HEK293 (cell line): ENCODE results near the gene TSPEAR.

Experiments used
- CTCF ChIA-PET: fragments of 350-600 bp; formaldehyde crosslinking; extraction: SDS; loops from one replicate; lab custom pipeline; 2021; ENCODE audit warnings: antibody characterized with exemption; lab: Yijun Ruan, JAX
- POLR2A ChIA-PET: fragments of 300-600 bp; formaldehyde crosslinking; extraction: SDS; loops from one replicate; lab custom pipeline; 2020; ENCODE audit warnings: antibody characterized with exemption, inconsistent platforms; lab: Yijun Ruan, JAX
- H3K27ac ChIP-seq: fragments of 200-500 bp; sonication (Bioruptor generic); 2 replicates; pipeline ENCODE4 v1.5.1; 2014; ENCODE audit warnings: low read depth, low read length, control low read depth, inconsistent platforms; ENCODE audit errors: extremely low read depth
- H3K36me3 ChIP-seq, 2 experiments: fragments of 200-500 bp in 1 of 2; sonication (Bioruptor generic) in 1 of 2; 1 replicate in 1 of 2; 2 replicates in 1 of 2; pipeline ENCODE4 v1.5.1; 2014 to 2017; ENCODE audit warnings: inconsistent platforms in 2 of 2, low read length in 2 of 2; ENCODE audit not compliant: control insufficient read depth in 2 of 2, insufficient read depth in 1 of 2
- H3K4me1 ChIP-seq: fragments of 200-500 bp; sonication (Bioruptor generic); 2 replicates; pipeline ENCODE4 v1.5.1; 2014; ENCODE audit warnings: mild to moderate bottlenecking, low read length, inconsistent platforms; ENCODE audit not compliant: control insufficient read depth, insufficient read depth
- H3K4me3 ChIP-seq: 2 replicates; pipeline ENCODE4 v1.5.1; 2011; ENCODE audit warnings: low read depth, mild to moderate bottlenecking, control low read depth, low read length, moderate library complexity
- H3K9me3 ChIP-seq: fragments of 200-500 bp; sonication (Bioruptor generic); 2 replicates; pipeline ENCODE4 v1.5.1; 2014; ENCODE audit warnings: low read depth, low read length, inconsistent platforms; ENCODE audit not compliant: control insufficient read depth, insufficient read depth
- KLF1 ChIP-seq: fragments of 450-650 bp; formaldehyde crosslinking; IDR thresholded peaks from 2 replicates; pipeline ENCODE4 v1.5.1; 2016; ENCODE audit warnings: missing biosample characterization, missing genetic modification characterization
- KLF17 ChIP-seq: fragments of 450-650 bp; formaldehyde crosslinking; IDR thresholded peaks from 2 replicates; pipeline ENCODE4 v1.5.1; 2016; ENCODE audit warnings: missing biosample characterization, missing genetic modification characterization
- OSR2 ChIP-seq: fragments of 450-650 bp; formaldehyde crosslinking; IDR thresholded peaks from 2 replicates; pipeline ENCODE4 v1.5.1; 2016; ENCODE audit warnings: missing biosample characterization, missing genetic modification characterization
- RBAK ChIP-seq: fragments of 450-650 bp; formaldehyde crosslinking; IDR thresholded peaks from 2 replicates; pipeline ENCODE4 v1.5.1; 2016; ENCODE audit warnings: missing biosample characterization, missing genetic modification characterization
- TCF7L2 ChIP-seq: IDR thresholded peaks from 2 replicates; pipeline ENCODE4 v1.6.1; 2011; ENCODE audit warnings: low read depth, mild to moderate bottlenecking, inconsistent platforms, low read length, moderate library complexity, borderline replicate concordance
- ZNF132 ChIP-seq: fragments of 450-650 bp; formaldehyde crosslinking; IDR thresholded peaks from 2 replicates; pipeline ENCODE4 v1.5.1; 2017; ENCODE audit warnings: missing biosample characterization, missing genetic modification characterization, borderline replicate concordance
- ZNF211 ChIP-seq: fragments of 450-650 bp; formaldehyde crosslinking; IDR thresholded peaks from 2 replicates; pipeline ENCODE4 v1.5.1; 2016; ENCODE audit warnings: low read depth, missing biosample characterization, missing genetic modification characterization
- ZNF223 ChIP-seq: fragments of 450-650 bp; formaldehyde crosslinking; IDR thresholded peaks from 2 replicates; pipeline ENCODE4 v1.5.1; 2016; ENCODE audit warnings: missing biosample characterization, missing genetic modification characterization
- ZNF24 ChIP-seq: fragments of 450-650 bp; formaldehyde crosslinking; IDR thresholded peaks from 2 replicates; pipeline ENCODE4 v1.5.1; 2016; ENCODE audit warnings: missing biosample characterization, missing genetic modification characterization
- ZNF48 ChIP-seq: fragments of 450-650 bp; formaldehyde crosslinking; IDR thresholded peaks from 2 replicates; pipeline ENCODE4 v1.5.1; 2016; ENCODE audit warnings: missing biosample characterization, missing genetic modification characterization
- ZNF561 ChIP-seq: fragments of 450-650 bp; IDR thresholded peaks from 2 replicates; pipeline ENCODE4 v1.5.1; 2018; ENCODE audit warnings: missing biosample characterization, missing genetic modification characterization, borderline replicate concordance
- ZNF626 ChIP-seq: fragments of 450-650 bp; sonication (Bioruptor Pico); formaldehyde crosslinking; IDR thresholded peaks from 2 replicates; pipeline ENCODE4 v1.5.1; 2018; ENCODE audit warnings: missing biosample characterization, missing genetic modification characterization, inconsistent platforms
- ZNF768 ChIP-seq: fragments of 450-650 bp; formaldehyde crosslinking; IDR thresholded peaks from 2 replicates; pipeline ENCODE4 v1.5.1; 2018; ENCODE audit warnings: missing biosample characterization, mild to moderate bottlenecking, missing genetic modification characterization
- TF ChIP-seq, protein P1 (sequence below): fragments of 450-650 bp; formaldehyde crosslinking; IDR thresholded peaks from 2 replicates; pipeline ENCODE4 v1.5.1; 2016; ENCODE audit warnings: missing biosample characterization, missing genetic modification characterization, borderline replicate concordance

TSPEAR gene

DNA sequence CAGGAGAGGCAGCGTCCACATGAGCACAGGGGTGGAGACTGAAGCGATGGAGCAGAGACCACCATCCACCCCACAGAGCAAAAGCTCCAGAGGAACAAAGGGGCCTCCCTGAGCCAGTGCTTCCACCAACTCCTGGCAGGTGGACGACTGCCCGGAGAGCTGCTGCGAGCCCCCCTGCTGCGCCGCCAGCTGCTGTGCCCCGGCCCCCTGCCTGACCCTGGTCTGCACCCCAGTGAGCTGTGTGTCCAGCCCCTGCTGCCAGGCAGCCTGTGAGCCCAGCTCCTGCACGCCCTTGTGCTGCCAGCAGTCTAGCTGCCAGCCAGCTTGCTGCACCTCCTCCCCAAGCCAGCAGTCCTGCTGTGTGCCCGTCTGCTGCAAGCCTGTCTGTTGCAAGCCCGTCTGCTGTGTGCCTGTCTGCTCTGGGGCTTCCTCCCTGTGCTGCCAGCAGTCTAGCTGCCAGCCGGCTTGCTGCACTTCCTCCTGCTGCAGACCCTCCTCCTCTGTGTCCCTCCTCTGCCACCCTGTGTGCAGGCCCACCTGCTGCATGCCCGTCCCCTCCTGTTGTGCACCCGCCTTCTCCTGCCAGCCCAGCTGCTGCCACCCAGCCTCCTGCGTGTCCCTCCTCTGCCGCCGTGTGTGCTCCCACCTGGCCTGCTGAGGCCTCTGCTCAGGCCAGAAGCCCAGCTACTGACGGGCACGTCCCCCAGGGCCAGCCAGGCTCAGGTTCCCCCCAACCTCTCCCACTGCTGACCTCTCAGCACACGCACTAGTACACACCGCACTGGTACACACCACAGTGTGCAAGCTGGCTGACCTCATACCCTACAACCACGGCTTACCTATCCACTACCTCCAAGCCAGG is 9.0 kb downstream of the TSPEAR start (continued):
- TF ChIP-seq, protein P1, sequence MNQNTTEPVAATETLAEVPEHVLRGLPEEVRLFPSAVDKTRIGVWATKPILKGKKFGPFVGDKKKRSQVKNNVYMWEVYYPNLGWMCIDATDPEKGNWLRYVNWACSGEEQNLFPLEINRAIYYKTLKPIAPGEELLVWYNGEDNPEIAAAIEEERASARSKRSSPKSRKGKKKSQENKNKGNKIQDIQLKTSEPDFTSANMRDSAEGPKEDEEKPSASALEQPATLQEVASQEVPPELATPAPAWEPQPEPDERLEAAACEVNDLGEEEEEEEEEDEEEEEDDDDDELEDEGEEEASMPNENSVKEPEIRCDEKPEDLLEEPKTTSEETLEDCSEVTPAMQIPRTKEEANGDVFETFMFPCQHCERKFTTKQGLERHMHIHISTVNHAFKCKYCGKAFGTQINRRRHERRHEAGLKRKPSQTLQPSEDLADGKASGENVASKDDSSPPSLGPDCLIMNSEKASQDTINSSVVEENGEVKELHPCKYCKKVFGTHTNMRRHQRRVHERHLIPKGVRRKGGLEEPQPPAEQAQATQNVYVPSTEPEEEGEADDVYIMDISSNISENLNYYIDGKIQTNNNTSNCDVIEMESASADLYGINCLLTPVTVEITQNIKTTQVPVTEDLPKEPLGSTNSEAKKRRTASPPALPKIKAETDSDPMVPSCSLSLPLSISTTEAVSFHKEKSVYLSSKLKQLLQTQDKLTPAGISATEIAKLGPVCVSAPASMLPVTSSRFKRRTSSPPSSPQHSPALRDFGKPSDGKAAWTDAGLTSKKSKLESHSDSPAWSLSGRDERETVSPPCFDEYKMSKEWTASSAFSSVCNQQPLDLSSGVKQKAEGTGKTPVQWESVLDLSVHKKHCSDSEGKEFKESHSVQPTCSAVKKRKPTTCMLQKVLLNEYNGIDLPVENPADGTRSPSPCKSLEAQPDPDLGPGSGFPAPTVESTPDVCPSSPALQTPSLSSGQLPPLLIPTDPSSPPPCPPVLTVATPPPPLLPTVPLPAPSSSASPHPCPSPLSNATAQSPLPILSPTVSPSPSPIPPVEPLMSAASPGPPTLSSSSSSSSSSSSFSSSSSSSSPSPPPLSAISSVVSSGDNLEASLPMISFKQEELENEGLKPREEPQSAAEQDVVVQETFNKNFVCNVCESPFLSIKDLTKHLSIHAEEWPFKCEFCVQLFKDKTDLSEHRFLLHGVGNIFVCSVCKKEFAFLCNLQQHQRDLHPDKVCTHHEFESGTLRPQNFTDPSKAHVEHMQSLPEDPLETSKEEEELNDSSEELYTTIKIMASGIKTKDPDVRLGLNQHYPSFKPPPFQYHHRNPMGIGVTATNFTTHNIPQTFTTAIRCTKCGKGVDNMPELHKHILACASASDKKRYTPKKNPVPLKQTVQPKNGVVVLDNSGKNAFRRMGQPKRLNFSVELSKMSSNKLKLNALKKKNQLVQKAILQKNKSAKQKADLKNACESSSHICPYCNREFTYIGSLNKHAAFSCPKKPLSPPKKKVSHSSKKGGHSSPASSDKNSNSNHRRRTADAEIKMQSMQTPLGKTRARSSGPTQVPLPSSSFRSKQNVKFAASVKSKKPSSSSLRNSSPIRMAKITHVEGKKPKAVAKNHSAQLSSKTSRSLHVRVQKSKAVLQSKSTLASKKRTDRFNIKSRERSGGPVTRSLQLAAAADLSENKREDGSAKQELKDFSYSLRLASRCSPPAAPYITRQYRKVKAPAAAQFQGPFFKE (tag by site-specific recombination) = no peak
- TF ChIP-seq ZNF211 (no peak), ZNF561 (no peak), ZNF24 (tag by site-specific recombination) (no peak), KLF17 (tag by site-specific recombination) (no peak), RBAK (tag by site-specific recombination) (no peak)
- TF ChIP-seq, all 188 proteins: peak for 2

- Histone ChIP-seq H3K4me3 (no peak overlapping the region), H3K4me1 (no peaks in the 10 kb centered on the region), H3K27ac (no peak overlapping the region), H3K9me3 (no peaks in the 10 kb centered on the region), H3K36me3 (no peaks in the 10 kb centered on the region)
- POLR2A ChIA-PET = no interaction called here
- CTCF ChIA-PET = interaction anchor here (0.7 kb wide), 1 partner anchor 9 kb away, joined by 3 read pairs; the partner anchor contains the start of gene TSPEAR
- TF ChIP-seq OSR2 (tag by site-specific recombination) (no peak), KLF1 (0 out of 2 replicates have a peak, but pooled peaks have one; percentile 17)
These were observed 9.8 kb downstream of the TSPEAR start for GRCh38 chr21:44701541-44701940.

DNA sequence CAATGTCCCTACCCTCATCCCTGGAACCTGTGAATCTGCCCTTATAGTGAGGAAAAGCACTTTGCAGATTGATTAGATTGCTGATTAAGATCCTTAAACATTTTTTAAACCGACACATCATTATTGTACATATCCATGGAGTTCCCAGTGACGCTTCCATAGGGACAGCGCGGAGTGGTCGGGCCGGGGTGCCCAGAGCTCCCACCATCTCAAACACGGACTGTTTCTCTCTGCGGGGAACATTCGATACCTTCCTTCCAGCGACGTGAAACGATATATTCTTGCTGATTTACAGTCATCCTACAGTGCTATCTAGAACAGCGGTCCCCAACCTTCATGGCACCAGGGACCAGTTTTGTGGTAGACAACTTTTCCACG is 10.4 kb downstream of the TSPEAR start:
- no peak for TF ChIP-seq ZNF223 (tag by site-specific recombination)
- no peak for TF ChIP-seq ZNF626 (tag by site-specific recombination)
- no peak for TF ChIP-seq TCF7L2
- TF ChIP-seq ZNF768 (tag by site-specific recombination) = no peak
- TF ChIP-seq ZNF48 (tag by site-specific recombination) = no peak
- no peak for TF ChIP-seq ZNF132
- Histone ChIP-seq H3K27ac (no peak overlapping the region), H3K36me3 (no peaks in the 10 kb centered on the region), H3K4me3 (no peak overlapping the region), H3K9me3 (no peaks in the 10 kb centered on the region), H3K4me1 (no peaks in the 10 kb centered on the region)
- CTCF ChIA-PET = interaction anchor here (0.7 kb wide), 1 partner anchor 10 kb away, joined by 3 read pairs; the partner anchor contains the start of gene TSPEAR
- POLR2A ChIA-PET = no interaction called here
